Ovary (tissue), 3 donors: ENCODE measurements around the gene NEO1.

Experiments used
- POLR2A ChIP-seq: fragments of 450-650 bp; IDR thresholded peaks from one replicate; pipeline ENCODE4 v1.6.1; 2017; ENCODE audit warnings: antibody characterized with exemption, mild to moderate bottlenecking, moderate library complexity
- TF ChIP-seq, protein P1 (sequence below), 3 donors: fragments of 450-650 bp in 2 of 3; fragments of 200-600 bp in 1 of 3; IDR thresholded peaks; one replicate each; pipeline versions ENCODE4 v1.5.1 to v1.8.0; 2016 to 2022; ENCODE audit warnings: antibody characterized with exemption in 3 of 3, mild to moderate bottlenecking in 1 of 3
- donor health status: DM: no; HTN: no; CAD: no.

DNA sequence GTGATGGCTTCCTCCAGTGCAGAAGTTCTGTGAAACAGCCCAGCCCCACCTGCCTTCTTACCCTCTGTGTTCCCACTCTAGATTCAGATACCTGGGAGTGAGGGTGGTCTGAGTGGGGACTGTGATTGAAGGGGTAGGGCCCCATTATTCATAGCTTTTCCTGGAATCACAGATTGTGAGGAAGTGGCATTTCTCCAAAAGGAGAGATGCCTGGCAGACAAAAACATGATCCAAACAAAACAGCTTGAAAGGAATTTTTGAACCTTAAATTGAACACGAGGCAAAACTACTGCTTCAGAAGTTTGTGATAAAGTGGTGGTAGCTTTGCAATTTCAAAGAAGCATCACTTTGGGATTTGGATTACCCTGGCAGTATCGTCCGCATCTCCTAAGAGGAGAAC, 29.2 kb upstream of the NEO1 start:
- TF ChIP-seq, protein P1, sequence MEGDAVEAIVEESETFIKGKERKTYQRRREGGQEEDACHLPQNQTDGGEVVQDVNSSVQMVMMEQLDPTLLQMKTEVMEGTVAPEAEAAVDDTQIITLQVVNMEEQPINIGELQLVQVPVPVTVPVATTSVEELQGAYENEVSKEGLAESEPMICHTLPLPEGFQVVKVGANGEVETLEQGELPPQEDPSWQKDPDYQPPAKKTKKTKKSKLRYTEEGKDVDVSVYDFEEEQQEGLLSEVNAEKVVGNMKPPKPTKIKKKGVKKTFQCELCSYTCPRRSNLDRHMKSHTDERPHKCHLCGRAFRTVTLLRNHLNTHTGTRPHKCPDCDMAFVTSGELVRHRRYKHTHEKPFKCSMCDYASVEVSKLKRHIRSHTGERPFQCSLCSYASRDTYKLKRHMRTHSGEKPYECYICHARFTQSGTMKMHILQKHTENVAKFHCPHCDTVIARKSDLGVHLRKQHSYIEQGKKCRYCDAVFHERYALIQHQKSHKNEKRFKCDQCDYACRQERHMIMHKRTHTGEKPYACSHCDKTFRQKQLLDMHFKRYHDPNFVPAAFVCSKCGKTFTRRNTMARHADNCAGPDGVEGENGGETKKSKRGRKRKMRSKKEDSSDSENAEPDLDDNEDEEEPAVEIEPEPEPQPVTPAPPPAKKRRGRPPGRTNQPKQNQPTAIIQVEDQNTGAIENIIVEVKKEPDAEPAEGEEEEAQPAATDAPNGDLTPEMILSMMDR (IDR thresholded peaks at IDR 0.05) = no peak
- TF ChIP-seq POLR2A = no peak
